Muscle layer of colon (tissue), 2 donors: ENCODE results near the gene POU2AF2.
"Not testable (repeated sequence)": the region's sequence is repeated elsewhere in the genome, so short reads cannot be mapped to it uniquely, and the experiment has no call there.

ENCODE experiments used
- H3K27ac ChIP-seq: one replicate; pipeline ENCODE4 v1.7.0; 2013; ENCODE audit warnings: low read depth, mild to moderate bottlenecking, low read length, moderate library complexity
- H3K27me3 ChIP-seq, 2 donors: one replicate each; pipeline ENCODE4 v1.7.0; 2013; ENCODE audit warnings: low read length in 2 of 2, mild to moderate bottlenecking in 2 of 2; ENCODE audit not compliant: insufficient read depth in 2 of 2, control insufficient read depth in 1 of 2
- H3K36me3 ChIP-seq: one replicate; pipeline ENCODE4 v1.7.0; 2013; ENCODE audit warnings: mild to moderate bottlenecking, low read length; ENCODE audit not compliant: insufficient read depth
- H3K4me1 ChIP-seq: one replicate; pipeline ENCODE4 v1.7.0; 2013; ENCODE audit warnings: mild to moderate bottlenecking, low read length; ENCODE audit not compliant: insufficient read depth
- H3K4me3 ChIP-seq, 2 donors: one replicate each; pipeline ENCODE4 v1.7.0; 2013; ENCODE audit warnings: low read length in 2 of 2, low read depth in 1 of 2, mild to moderate bottlenecking in 1 of 2, moderate library complexity in 1 of 2
- H3K9ac ChIP-seq: one replicate; pipeline ENCODE4 v1.7.0; 2013; ENCODE audit warnings: low read length
- H3K9me3 ChIP-seq: one replicate; pipeline ENCODE4 v1.7.0; 2013; ENCODE audit warnings: mild to moderate bottlenecking, low read length
- donor health status: abdominal sarcoma.
- donor health status: Adenocarcinoma of cecum.

Gene POU2AF2

GRCh38 chr11:111222821-111223455, 22.6 kb upstream of the POU2AF2 start:
- not testable (repeated sequence) for H3K9me3 ChIP-seq, H3K4me1 ChIP-seq, H3K27ac ChIP-seq, H3K36me3 ChIP-seq, H3K9ac ChIP-seq, H3K27me3 ChIP-seq, H3K4me3 ChIP-seq

- Histone ChIP-seq H3K4me3 (no peak overlapping the region), H3K36me3 (no peaks in the 10 kb centered on the region), H3K9me3 (no peaks in the 10 kb centered on the region), H3K27ac (no peak overlapping the region), H3K9ac (no peak overlapping the region), H3K4me1 (no peaks in the 10 kb centered on the region), H3K27me3 (no peaks in the 10 kb centered on the region)
These were observed 19.6 kb upstream of the POU2AF2 start for GRCh38 chr11:111225881-111226280.

GRCh38 chr11:111229604-111230003, 15.9 kb upstream of the POU2AF2 start:
- H3K9ac ChIP-seq, result no peak overlapping the region
- no peaks in the 10 kb centered on the region for H3K9me3 ChIP-seq
- no peaks in the 10 kb centered on the region for H3K27me3 ChIP-seq
- H3K4me1 ChIP-seq, result no peaks in the 10 kb centered on the region
- H3K36me3 ChIP-seq, result no peaks in the 10 kb centered on the region
- no peak overlapping the region for H3K4me3 ChIP-seq
- H3K27ac ChIP-seq, result no peak overlapping the region

GRCh38 chr11:111230122-111230465, 15.4 kb upstream of the POU2AF2 start:
- H3K36me3 ChIP-seq, result no peaks in the 10 kb centered on the region
- no peak overlapping the region for H3K27ac ChIP-seq
- no peaks in the 10 kb centered on the region for H3K27me3 ChIP-seq
- H3K9ac ChIP-seq, result no peak overlapping the region
- H3K4me1 ChIP-seq, result no peaks in the 10 kb centered on the region
- no peaks in the 10 kb centered on the region for H3K9me3 ChIP-seq
- peak overlapping the region in 1 of 2 donors; percentile 59 for H3K4me3 ChIP-seq

- H3K9ac ChIP-seq, result no peak overlapping the region
These were observed 13.7 kb upstream of the POU2AF2 start for GRCh38 chr11:111231836-111232235.

GRCh38 chr11:111236383-111236782, 9.1 kb upstream of the POU2AF2 start:
- Histone ChIP-seq H3K9me3 (no peaks in the 10 kb centered on the region), H3K27me3 (no peaks in the 10 kb centered on the region), H3K9ac (no peak overlapping the region), H3K4me1 (no peaks in the 10 kb centered on the region), H3K36me3 (no peaks in the 10 kb centered on the region), H3K27ac (no peak overlapping the region), H3K4me3 (no peak overlapping the region)

More at GRCh38 chr11:111231836-111232235, 13.7 kb upstream of the POU2AF2 start:
- Histone ChIP-seq H3K9me3 (no peaks in the 10 kb centered on the region), H3K4me1 (no peaks in the 10 kb centered on the region), H3K27me3 (no peaks in the 10 kb centered on the region), H3K36me3 (no peaks in the 10 kb centered on the region), H3K27ac (no peak overlapping the region), H3K4me3 (no peak overlapping the region)

- Histone ChIP-seq H3K9ac (no peak overlapping the region), H3K36me3 (no peaks in the 10 kb centered on the region), H3K4me3 (no peak overlapping the region), H3K4me1 (no peaks in the 10 kb centered on the region), H3K27me3 (no peaks in the 10 kb centered on the region), H3K27ac (no peak overlapping the region), H3K9me3 (no peaks in the 10 kb centered on the region)
These were observed 7.6 kb upstream of the POU2AF2 start for GRCh38 chr11:111237926-111238325.

GRCh38 chr11:111246956-111247355, 1.4 kb downstream of the POU2AF2 start:
- Histone ChIP-seq H3K9me3 (no peaks in the 10 kb centered on the region), H3K4me3 (no peak overlapping the region), H3K27me3 (no peaks in the 10 kb centered on the region), H3K9ac (no peak overlapping the region), H3K4me1 (no peaks in the 10 kb centered on the region), H3K36me3 (no peaks in the 10 kb centered on the region), H3K27ac (no peak overlapping the region)

GRCh38 chr11:111250936-111251335, 5.4 kb downstream of the POU2AF2 start:
- no peaks in the 10 kb centered on the region for H3K9me3 ChIP-seq
- H3K27ac ChIP-seq, result no peak overlapping the region
- no peak overlapping the region for H3K4me3 ChIP-seq
- no peaks in the 10 kb centered on the region for H3K27me3 ChIP-seq
- H3K4me1 ChIP-seq, result no peaks in the 10 kb centered on the region
- no peaks in the 10 kb centered on the region for H3K36me3 ChIP-seq
- H3K9ac ChIP-seq, result no peak overlapping the region

GRCh38 chr11:111253131-111253530, 7.6 kb downstream of the POU2AF2 start:
- Histone ChIP-seq H3K36me3 (no peaks in the 10 kb centered on the region), H3K27ac (no peak overlapping the region), H3K9me3 (no peaks in the 10 kb centered on the region), H3K4me3 (no peak overlapping the region), H3K4me1 (no peaks in the 10 kb centered on the region), H3K27me3 (no peaks in the 10 kb centered on the region), H3K9ac (no peak overlapping the region)

GRCh38 chr11:111253630-111254029, 8.1 kb downstream of the POU2AF2 start:
- Histone ChIP-seq H3K27ac (no peak overlapping the region), H3K4me3 (no peak overlapping the region), H3K9me3 (no peaks in the 10 kb centered on the region), H3K36me3 (no peaks in the 10 kb centered on the region), H3K27me3 (no peaks in the 10 kb centered on the region), H3K9ac (no peak overlapping the region), H3K4me1 (no peaks in the 10 kb centered on the region)

GRCh38 chr11:111258046-111258445, 12.5 kb downstream of the POU2AF2 start:
- H3K4me3 ChIP-seq, result no peak overlapping the region
- H3K27me3 ChIP-seq, result no peaks in the 10 kb centered on the region
- no peaks in the 10 kb centered on the region for H3K4me1 ChIP-seq
- no peaks in the 10 kb centered on the region for H3K36me3 ChIP-seq
- H3K9me3 ChIP-seq, result no peaks in the 10 kb centered on the region
- no peak overlapping the region for H3K9ac ChIP-seq
- no peak overlapping the region for H3K27ac ChIP-seq
